Umbilical cord (tissue), 2 donors: ENCODE results near the gene CYTH3. TPM values are rescaled to one million over a fixed set of nuclear protein-coding genes. Genes with fewer than 3 reads are reported as not detected.
A peak's percentile ranks its signal among the peaks of the same experiment; 100 is the strongest.
"Not testable (repeated sequence)": the region's sequence is repeated elsewhere in the genome, so short reads cannot be mapped to it uniquely, and the experiment has no call there.

Source experiments
- DNase-seq: peaks from one replicate; pipeline ENCODE4 v3.0.0-alpha.2; 2015; ENCODE audit warnings: low spot score
- total RNA-seq: library from RNA; depleted of rRNA; stranded (reverse); fragments of >200 nt; gene quantifications from one replicate; pipeline ENCODE4 v1.2.3, GENCODE V29; 2014; ENCODE audit warnings: low replicate concordance; ENCODE audit not compliant: insufficient read depth

Gene CYTH3
- 31.1 TPM for total RNA-seq

- peak; percentile 85 for DNase-seq
Observed at GRCh38 chr7:6272481-6273323, at the start of gene CYTH3. Gene CYTH3 (minus strand): TSS chr7:6272624. CDS start chr7:6272507, 117 bp downstream.

GRCh38 chr7:6320791-6321190 is 48.4 kb upstream of the CYTH3 start:
- no peak for DNase-seq

- DNase-seq: no peak
Observed at GRCh38 chr7:6317797-6318438, 45.5 kb upstream of the CYTH3 start.

- no peak for DNase-seq
Observed at GRCh38 chr7:6316226-6316625, 43.8 kb upstream of the CYTH3 start.

- peak; percentile 24 for DNase-seq
Observed at GRCh38 chr7:6315746-6316145, 43.3 kb upstream of the CYTH3 start.

- DNase-seq: no peak
Observed at GRCh38 chr7:6310271-6310993, 38.0 kb upstream of the CYTH3 start.

GRCh38 chr7:6307762-6308161 is 35.3 kb upstream of the CYTH3 start:
- DNase-seq: no peak

GRCh38 chr7:6306471-6306870 is 34.0 kb upstream of the CYTH3 start:
- no peak for DNase-seq

- no peak for DNase-seq
Observed at GRCh38 chr7:6305330-6305729, 32.9 kb upstream of the CYTH3 start.

- DNase-seq: not testable (repeated sequence)
Observed at GRCh38 chr7:6301446-6301845, 29.0 kb upstream of the CYTH3 start.

- no peak for DNase-seq
Observed at GRCh38 chr7:6299774-6300173, 27.4 kb upstream of the CYTH3 start.

- DNase-seq: no peak
Observed at GRCh38 chr7:6294839-6295238, 22.4 kb upstream of the CYTH3 start.

GRCh38 chr7:6293202-6293601 is 20.8 kb upstream of the CYTH3 start:
- DNase-seq: no peak

GRCh38 chr7:6291941-6292340 is 19.5 kb upstream of the CYTH3 start:
- not testable (repeated sequence) for DNase-seq

- DNase-seq: no peak
Observed at GRCh38 chr7:6291531-6291930, 19.1 kb upstream of the CYTH3 start.

GRCh38 chr7:6290319-6290741 is 17.9 kb upstream of the CYTH3 start:
- DNase-seq: no peak

GRCh38 chr7:6288270-6288860 is 15.9 kb upstream of the CYTH3 start:
- no peak for DNase-seq

- DNase-seq: no peak
Observed at GRCh38 chr7:6286486-6286885, 14.1 kb upstream of the CYTH3 start.

GRCh38 chr7:6284461-6285360 is 12.3 kb upstream of the CYTH3 start:
- DNase-seq: no peak

GRCh38 chr7:6284055-6284400 is 11.6 kb upstream of the CYTH3 start:
- DNase-seq: no peak
